ENCODE data around the gene SLC6A4.
A peak's percentile ranks its signal among the peaks of the same experiment; 100 is the strongest.

DNA sequence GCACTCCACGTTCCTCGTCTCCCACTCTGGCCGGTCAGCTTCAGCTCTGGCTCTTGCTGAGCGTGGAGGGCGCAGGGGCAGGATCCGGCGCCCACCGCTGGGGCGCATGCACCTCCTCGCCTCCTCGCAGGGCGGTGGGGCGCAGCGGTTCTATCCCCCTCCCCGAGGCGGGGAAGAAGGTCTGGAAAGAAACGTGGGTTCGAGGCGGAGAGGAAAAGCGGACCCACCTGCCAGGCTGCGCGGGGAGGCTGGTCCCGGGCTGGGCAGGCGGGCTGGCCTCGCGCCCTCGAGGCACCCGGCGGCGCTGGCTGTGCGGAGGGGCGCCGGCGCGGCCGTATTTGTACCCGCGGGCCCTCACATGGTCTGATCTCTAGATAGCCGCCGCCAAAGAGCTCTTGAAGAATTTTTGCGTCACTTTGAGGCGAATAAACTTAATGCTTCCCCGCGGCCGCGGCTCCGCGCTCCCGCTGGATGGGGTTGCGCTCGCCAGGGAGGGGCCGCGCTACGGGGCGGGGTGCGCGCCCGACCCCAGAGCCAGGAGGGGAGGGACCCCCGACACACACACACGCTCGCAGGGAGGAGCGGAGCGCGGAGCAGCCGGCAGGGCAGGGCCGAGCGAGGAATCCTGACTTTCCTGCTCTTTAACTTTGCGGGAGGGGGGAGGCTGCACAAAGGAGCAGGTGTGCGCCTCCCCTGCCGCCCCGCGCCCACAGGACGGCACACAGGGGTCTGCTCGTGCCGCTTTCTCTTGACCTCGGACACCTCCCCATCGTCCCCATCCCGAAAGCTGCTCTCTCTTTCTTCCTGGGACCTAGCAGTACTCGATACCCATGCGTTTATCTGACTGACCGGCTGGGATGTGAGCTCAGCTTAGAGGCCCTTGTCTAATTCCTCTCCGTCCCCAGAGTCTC is at the start of gene SLC6A4:
- TF ChIP-seq EZH2 (IDR thresholded peaks at IDR 0.05; ENCODE audit: borderline replicate concordance, low read depth, low read length, severe bottlenecking) (peak; percentile 97), MAX (IDR thresholded peaks at IDR 0.05; ENCODE audit: insufficient read depth, insufficient read length) (no peak), JUN (IDR thresholded peaks at IDR 0.05; ENCODE audit: borderline replicate concordance, insufficient read depth, insufficient read length, low read depth) (no peak), POLR2AphosphoS5 (IDR thresholded peaks at IDR 0.05; ENCODE audit: insufficient read depth, low read depth, low read length) (no peak), POLR2A (IDR thresholded peaks at IDR 0.05; ENCODE audit: low read depth, low read length) (no peak), MYC (IDR thresholded peaks at IDR 0.05; ENCODE audit: low read depth, low read length) (no peak), FOS (IDR thresholded peaks at IDR 0.05; ENCODE audit: borderline replicate concordance, insufficient read depth, low read length) (no peak)
- TF ChIP-seq, protein P1, sequence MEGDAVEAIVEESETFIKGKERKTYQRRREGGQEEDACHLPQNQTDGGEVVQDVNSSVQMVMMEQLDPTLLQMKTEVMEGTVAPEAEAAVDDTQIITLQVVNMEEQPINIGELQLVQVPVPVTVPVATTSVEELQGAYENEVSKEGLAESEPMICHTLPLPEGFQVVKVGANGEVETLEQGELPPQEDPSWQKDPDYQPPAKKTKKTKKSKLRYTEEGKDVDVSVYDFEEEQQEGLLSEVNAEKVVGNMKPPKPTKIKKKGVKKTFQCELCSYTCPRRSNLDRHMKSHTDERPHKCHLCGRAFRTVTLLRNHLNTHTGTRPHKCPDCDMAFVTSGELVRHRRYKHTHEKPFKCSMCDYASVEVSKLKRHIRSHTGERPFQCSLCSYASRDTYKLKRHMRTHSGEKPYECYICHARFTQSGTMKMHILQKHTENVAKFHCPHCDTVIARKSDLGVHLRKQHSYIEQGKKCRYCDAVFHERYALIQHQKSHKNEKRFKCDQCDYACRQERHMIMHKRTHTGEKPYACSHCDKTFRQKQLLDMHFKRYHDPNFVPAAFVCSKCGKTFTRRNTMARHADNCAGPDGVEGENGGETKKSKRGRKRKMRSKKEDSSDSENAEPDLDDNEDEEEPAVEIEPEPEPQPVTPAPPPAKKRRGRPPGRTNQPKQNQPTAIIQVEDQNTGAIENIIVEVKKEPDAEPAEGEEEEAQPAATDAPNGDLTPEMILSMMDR (IDR thresholded peaks at IDR 0.05; ENCODE audit: extremely low read depth in 1 of 2, insufficient read depth in 1 of 2, low read depth in 1 of 2, low read length in 2 of 2), result no peak
